HG02970 (cell line): Measurements from ENCODE around the gene FGF12.
A peak's percentile ranks its signal among the peaks of the same experiment; 100 is the strongest.

Experiments used
- ATAC-seq: cut with Tn5 transposase; IDR thresholded peaks from one replicate; pipeline ENCODE4 v1.9.1; 2021; ENCODE audit warnings: mild to moderate bottlenecking, moderate library complexity, moderate number of reproducible peaks; ENCODE audit not compliant: unreplicated experiment, low FRiP score

Gene FGF12

DNA sequence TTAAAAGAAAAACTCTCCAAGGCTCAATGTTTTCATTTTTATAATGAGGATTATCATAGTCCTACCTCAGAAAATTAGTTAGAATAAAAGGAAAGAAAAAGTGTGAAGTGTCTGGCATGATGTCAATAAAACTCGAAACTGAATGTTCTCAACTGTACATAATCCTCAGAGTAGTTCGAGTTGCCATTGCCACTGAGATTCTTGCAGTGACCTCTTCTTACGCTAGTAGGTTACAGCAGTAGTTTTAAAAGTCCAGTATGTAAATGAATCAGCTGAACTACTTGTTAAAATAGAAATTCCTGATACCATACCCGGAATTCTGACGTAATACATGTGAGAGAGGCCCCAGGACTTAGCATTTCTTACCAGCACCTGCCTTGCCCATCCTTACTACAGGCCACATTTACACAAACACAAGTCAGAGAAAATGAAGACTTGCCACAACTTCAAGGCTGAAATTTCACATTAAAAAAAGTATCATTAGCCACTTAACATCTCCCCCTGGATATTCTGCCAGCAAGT lies 502.6 kb downstream of the FGF12 start:
- no peak for ATAC-seq

DNA sequence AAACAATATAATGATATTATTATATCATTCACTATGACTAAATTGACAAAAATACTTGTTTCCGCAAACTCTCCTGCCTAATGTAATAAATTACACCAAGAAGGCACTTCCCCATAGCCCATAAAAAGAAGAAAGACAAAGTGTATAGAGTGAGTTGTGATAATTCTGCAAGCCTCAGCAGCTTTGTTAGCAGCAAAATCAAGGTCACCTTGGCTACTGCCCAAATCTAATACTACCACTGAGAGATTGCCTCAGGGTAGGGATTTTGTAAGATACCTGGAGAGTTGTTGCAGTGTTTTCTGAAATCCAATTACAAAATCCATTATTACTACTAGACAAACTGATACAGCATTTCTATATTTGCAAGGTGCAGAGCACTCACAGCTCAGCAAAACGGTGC lies 503.5 kb downstream of the FGF12 start:
- ATAC-seq = no peak

DNA sequence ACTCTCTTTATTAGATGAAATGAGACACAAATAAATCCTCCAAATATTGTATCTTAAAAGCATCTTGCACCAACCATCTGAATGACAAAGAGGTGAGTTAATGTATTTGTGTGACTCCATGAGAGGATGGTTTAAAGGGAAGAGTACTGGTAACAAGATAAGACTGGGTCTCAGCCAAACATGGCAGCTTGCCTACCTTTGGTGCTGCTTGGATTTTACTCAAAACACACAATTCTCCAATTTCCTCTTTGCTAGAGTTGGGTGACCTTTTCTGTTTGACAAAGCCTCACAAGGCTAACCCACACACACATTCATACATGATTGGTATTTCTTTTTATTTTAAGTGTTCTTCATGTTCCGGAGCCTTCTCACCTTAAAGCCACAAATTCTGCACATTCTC lies 506.4 kb downstream of the FGF12 start:
- no peak for ATAC-seq

GRCh38 chr3:192219926-192220325 lies 507.4 kb downstream of the FGF12 start:
- no peak for ATAC-seq

- ATAC-seq = no peak
Measured at GRCh38 chr3:192216067-192216466, 511.3 kb downstream of the FGF12 start.

- ATAC-seq = no peak
Measured at GRCh38 chr3:192212979-192213378, 514.4 kb downstream of the FGF12 start.

- no peak for ATAC-seq
Measured at GRCh38 chr3:192212335-192212734, 515.0 kb downstream of the FGF12 start.

DNA sequence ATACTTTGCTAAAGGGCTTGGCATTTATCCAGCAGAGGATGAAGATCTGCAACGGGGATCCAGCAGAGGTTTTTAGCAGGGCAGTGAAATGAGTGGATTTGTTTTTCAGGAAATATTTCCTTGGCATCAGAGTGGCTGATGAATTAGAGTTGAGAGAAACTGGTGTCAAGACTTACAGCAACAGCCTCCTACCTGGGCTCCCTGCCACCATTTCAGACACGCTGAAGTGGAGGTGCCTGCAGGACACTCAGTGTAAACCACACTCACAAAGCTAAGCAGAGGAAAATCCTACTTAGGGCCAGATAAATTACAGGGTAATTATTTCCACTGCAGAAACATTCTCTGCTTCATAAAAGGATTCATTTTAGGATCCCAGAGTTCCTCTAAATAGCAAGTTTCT lies 519.7 kb downstream of the FGF12 start:
- ATAC-seq = no peak

- ATAC-seq = no peak
Measured at GRCh38 chr3:192207239-192207638, 520.1 kb downstream of the FGF12 start.

DNA sequence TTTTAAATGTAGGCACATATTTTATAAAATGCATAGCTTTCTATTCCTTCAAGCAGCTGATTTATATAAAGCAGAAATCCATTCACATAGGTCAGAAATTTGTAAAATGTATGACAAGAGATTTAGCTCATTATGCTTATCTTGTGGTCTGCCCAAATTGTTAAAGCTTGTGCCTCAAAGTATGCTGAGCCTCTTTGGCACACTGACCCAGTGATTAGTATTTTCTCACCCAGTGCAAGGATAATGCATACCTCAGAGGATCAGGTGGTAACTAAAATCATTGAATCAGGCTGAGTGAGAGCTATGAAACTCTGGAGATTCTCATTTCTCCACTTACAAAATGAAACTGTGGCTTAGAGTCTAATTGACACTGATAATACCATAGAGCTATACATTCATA lies 533.3 kb downstream of the FGF12 start:
- no peak for ATAC-seq

DNA sequence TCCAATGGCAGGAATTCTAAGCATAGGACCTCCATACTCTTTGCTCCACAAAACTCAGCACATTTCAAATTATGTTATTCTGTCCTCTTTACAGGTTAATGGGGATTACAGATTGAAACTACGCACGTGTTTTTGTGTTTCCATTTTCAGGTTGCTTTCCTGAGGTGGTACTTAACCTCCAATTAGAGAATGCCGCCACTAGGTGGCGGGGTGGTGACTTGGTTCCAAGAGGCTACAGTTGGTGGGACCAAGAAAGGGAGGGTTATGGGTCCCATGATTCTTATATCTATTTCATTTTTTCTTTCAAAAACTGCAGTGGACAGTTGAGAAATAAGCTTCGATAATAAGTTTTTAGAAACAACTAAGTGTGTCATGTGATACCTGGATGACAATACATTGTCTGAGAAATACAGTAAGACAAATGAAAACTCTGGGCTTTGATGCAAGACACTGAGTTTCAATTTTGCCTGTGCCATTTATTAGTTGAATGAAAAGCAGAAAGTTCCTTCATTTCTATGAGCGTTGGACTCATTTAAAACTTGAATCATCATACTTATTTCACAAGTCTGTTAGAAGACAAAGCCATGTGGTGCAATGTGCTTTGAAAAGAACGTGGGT lies 539.0 kb downstream of the FGF12 start:
- peak; percentile 92 for ATAC-seq

DNA sequence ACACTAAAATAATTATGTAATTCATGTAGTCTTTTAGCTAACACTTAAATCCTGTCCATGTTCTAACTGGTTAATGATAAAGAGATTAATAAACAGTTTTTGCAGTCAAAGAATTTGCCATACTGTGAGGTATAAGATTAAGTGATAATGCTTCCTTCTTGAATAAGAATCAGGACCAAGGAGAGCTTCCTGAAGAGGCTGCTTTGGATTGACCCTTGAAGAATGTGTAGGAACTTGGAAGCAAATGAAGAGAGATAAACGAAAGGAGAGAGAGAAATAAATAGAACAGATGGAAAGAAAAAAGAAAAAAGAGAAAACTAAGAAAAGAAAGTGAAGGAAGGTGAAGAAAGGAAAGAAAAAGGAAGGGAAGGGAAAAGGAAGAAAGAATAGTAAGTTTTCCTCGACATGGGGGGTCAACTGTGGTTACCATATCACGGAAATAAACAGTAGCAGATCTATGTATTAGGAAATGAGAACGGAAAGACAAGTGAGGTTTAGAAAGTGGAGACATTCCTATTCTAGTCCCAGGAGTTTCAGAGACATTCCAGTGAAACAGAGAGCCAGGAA lies 539.8 kb downstream of the FGF12 start:
- ATAC-seq = no peak

DNA sequence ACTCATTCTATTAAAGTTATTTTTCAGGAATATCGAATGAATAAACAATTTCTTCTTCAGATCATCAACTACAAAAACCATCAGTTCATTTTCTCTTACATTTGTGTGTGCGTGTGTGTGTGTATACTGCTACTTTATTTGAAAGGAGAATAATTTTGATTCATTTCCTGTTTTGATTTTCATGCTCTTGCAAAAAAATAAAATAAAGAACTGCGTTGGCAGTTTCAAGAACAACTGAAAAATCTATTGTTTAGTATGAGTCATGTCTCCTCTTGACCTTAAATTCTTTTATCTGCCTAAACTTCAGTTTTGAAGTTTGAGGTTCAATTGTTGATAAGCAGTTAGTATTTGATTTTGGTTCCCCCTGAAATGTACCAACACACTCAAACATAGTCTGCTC lies 540.8 kb downstream of the FGF12 start:
- no peak for ATAC-seq

GRCh38 chr3:192186045-192186444 lies 541.3 kb downstream of the FGF12 start:
- ATAC-seq = no peak

- no peak for ATAC-seq
Measured at GRCh38 chr3:192183109-192183508, 544.2 kb downstream of the FGF12 start.

DNA sequence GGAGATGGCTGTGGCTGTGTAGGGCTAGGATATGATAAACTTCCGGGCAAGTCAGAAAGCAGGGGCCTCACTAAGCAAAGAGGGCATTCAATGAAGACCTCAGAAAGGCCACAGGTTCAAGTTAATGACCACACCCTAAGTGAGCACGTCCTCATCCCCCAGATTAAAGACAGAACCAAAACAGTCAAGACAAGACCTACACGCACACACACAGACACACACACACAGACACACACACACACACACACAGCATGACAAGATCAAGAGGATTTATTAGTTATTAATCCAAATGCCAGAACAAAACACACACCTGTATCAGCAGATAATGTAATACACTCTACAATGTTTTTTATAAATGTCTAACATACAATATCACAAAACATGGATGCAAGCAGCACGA lies 546.2 kb downstream of the FGF12 start:
- ATAC-seq = no peak

GRCh38 chr3:192177383-192177782 lies 550.0 kb downstream of the FGF12 start:
- ATAC-seq = no peak

- ATAC-seq = no peak
Measured at GRCh38 chr3:192174283-192174682, 553.1 kb downstream of the FGF12 start.

DNA sequence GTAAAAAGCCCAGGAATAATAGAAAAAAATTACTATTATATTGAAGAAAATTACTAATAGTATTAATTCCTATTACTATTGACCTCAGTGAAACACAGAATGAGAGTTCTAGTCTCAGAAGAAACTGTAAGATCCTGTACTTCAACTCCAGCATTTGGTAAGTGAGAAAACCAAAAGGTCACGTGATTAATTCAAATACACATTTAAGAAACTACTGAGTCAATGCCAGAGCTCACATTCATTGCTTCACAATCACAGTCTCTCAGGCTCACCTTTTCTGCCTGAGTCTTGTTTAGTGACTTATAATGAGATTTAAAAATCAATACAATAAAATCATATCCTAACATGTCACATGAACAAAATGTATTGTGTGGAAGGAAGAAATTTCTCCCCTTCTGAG lies 556.1 kb downstream of the FGF12 start:
- ATAC-seq = no peak

DNA sequence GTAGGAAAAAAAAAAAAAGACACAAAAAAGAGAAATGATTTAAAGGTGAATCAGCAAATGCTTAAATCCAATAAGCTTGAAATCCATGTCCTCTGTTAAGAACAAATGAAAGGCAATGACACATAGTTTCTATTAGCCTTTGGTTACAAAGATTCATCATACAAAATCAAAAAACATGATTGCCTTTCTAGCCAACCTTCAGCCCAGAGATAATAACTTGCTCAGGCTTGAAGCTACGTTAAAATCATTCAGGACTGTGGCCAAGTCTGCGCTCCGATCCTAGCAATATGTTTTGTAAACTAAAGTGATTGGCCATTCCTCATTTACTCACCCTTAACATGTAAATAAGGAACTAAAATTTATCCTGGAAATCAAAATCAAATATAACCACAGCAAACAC lies 556.7 kb downstream of the FGF12 start:
- ATAC-seq = no peak

- ATAC-seq = no peak
Measured at GRCh38 chr3:192170031-192170430, 557.3 kb downstream of the FGF12 start.

- ATAC-seq = no peak
Measured at GRCh38 chr3:192169332-192169915, 557.9 kb downstream of the FGF12 start.
